GM18499 (cell line): ENCODE measurements around the gene GLIS1.
"Not testable (repeated sequence)": the region's sequence is repeated elsewhere in the genome, so short reads cannot be mapped to it uniquely, and the experiment has no call there.

Experiments used
- ATAC-seq: cut with Tn5 transposase; IDR thresholded peaks from one replicate; pipeline ENCODE4 v1.9.1; 2021; ENCODE audit warnings: moderate number of reproducible peaks; ENCODE audit not compliant: insufficient read depth, unreplicated experiment

GLIS1 gene

DNA sequence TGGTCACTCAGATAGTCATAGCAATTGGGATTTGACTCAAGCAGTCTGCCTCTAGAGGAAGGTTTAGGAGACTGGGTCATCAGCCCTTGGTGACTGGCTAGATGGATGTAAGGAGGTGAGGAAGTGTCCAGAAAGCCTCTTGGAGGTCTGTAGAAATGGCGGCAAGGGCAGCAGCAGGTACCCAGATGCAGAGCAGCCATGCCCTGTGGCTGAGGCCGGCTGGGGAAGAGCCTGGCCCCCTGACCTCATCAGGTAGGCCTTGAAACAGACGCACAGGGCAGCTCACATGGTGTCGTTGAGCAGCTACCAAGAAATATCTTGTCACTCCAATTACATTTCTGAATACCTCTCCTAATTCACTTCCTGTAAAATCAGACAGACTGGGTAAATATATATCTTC is 181.6 kb downstream of the GLIS1 start:
- ATAC-seq: no peak

DNA sequence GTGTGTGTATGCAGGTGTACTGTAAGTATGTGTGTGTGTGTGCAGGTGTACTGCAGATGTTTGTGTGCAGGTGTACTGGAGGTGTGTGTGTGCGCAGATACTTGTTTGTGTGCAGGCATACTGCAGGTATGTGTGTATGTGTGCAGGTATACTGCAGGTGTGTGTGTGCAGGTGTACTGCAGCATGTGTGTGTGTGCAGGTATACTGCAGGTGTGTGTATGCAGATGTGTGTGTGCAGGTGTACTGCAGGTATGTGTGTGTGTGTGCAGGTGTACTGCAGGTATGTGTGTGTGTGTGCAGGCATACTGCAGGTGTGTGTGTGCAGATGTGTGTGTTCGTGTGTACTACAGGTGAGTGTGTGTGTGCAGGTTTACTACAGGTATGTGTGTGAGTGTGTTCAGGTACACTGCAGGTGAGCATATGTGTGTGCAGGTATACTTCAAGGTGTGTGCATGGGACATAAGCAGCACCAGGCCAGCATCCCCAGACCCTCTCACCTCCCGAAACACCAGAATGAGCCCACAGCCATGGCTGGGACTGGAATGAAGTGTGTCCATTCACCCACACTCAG is 182.2 kb downstream of the GLIS1 start:
- ATAC-seq: no peak

DNA sequence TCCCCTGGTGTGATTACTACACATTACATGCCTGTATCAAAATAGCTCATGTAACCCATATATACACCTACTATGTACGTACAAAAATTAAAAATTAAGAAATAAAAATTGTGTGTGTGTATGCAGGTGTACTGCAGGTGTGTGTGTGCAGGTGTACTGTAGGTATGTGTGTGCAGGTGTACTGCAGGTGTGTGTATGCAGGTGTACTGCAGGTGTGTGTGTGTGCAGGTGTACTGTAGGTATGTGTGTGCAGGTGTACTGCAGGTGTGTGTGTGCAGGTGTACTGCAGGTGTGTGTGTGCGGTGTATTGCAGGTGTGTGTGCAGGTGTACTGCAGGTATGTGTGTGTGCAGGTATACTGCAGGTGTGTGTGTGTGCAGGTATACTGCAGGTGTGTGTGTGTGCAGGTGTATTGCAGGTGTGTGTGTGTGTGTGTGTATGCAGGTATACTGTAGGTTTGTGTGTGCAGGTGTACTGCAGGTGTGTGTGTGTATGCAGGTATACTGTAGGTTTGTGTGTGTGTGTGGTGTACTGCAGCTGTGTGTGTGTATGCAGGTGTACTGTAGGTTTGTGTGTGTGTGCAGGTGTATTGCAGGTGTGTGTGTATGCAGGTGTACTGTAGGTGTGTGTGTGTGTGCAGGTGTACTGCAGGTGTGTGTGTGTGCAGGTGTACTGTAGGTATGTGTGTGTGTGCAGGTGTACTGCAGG is 183.2 kb downstream of the GLIS1 start:
- not testable (repeated sequence) for ATAC-seq

DNA sequence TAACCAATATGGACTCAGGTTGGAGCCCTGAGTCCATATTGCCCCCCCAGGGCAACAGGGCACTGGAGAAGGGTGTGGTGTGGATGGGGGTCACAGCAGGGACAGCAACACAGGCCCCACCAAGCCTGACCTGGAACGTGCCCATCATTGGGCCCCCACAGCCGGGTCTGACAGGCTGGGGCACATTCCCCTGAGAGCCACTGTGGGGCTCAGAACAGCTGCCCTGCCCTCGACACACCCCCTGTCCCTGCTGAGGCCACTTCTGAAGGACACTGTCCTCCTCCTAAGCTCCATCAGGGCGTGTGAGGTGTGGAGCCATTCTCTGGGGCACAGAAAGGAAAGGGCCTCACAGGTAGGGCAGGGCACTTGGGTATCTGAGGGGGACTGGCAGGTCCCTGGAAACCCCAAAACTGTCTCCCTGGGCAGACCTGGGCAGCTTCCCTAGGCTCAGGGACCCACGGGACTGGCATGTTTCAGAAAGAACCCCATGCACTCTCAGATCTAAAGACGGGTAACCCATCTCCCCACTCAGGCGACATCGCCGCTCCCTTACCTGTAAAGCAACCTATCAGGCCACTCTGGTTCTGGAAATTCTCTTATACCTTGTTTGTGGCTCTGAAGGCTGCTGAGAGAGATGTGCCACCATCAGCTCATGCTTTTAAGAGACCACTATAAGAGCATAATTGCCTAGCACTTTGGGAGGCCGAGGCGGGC is 184.2 kb downstream of the GLIS1 start:
- ATAC-seq: no peak

DNA sequence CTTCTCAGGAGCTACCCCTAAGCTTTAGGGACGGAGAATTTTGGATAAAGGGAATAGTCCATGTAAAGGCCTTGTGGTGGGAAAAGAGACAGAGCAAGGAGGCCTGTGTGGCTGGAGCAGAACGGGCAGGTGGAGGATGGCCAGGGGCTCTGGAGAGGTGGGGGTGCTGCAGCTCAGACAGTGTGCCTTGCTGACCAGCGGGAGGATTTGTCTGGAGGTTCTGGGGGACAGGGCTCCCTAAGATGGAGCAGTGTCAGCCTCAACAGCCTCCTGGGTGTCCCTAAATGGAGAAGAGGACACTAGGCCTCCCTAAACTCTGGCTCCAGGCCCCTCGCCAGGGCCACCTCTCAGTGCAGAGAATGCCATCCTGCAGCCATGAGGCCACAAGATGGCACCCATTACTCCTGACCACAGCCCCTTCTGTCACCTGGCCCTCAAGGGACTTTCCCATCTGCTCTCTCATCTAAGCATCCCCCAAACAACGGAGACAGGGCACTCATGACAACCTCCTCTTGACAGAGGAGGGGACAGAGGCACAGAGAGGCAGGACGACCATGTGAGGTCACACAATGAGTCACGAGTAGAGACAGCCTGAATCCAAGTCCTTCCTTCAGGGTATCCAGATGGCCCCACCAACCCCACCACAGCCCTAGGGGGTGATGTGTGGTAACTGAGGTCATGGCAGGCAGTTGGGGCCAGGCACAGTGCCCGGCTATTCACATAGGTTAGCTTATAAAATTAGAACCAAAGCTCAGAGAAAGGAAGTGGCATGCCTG is 185.0 kb downstream of the GLIS1 start:
- no peak for ATAC-seq

DNA sequence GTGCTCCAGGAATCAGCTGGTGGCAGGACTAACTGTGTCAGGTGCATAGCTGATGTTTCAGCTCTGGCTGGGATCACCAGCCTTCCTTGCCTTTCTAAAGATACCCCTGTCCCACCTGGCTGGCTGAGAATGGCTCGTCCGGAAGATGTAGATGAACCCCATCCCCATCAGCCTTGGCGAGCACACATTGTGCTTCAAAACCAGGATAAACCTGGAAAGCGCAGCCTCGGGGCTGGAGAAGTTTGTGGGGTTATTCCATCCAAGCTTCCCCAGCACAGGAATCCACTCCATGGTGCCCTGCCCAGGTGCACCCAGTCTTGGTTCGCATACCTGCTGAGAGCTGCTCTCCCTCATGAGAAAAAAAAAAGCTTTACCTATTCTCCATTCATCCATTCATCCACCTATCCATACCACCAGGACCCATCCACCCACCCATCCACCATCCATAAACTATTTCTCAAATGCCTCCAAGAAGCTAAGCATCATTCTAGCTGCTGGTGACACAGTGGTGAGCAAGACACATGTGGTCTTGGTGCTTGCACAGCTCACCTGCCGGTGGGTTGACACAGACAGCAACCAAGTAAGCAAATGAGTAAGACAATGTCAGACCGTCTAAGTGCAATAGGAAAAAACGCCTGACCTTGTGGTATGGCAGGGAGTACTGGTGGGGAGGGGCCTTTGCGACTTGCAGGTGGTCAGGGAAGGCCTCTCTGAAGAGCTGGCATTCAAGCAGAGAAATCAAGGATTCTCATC is 185.8 kb downstream of the GLIS1 start:
- ATAC-seq: no peak

DNA sequence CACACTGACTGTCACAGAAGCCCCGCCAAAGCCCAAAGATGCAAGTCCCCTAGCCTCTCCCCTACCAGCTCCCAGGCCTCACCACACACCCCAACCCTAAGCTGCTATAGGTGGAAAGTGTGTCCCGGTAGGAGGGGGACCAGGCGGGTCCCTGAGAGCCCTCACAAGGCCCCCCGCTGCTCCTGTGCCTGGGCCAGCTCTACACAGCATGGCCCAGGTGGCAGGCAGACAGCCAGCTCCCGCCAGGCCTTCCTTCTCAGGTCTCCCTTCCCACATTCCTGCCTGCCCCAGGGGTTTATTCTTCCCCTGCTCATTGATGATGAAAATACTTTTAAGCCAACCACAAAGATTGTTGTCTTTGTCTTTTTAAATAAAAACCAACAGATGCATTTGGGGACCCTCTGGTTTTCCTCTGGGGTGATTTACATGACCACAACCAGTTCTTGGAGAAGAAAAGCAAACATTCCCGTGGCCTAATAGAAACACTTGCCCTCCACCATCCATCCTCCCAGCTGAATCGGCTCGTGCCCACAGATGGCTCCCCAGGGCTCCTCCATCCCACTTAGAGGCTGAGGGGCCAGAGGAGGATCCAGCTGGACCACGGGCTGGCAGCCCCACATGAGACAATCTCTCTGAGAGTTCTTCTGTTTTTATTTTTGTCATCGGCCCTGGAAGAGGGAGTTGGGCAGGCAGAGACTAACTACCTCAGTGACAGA is 186.7 kb downstream of the GLIS1 start:
- no peak for ATAC-seq

DNA sequence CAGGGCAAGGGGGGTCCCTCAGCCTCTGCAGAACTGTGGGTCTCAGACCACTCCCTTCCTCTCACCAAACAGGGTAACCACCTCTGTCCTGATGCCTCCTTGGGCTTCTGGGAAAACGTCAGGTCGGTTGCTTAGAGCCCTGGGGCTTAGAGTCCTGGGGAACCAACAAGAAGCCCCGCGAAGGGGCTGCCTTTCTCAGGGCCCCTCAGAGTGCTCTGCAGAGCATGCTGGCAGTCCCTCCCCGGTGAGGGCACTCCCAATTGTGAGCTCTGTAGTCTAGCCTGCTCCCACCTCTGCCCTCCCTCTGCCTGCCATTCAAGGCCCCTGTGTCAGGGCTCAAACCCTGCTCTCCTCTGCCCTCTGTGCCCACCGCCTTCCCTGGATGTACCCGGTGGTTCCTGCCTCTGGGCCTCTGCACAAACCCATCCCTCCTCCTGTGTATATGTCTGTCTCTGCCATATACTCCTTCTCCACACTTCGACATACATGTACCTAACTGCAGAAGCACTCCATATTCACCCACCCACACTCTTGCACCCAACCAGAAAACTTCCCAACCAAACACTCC is 187.5 kb downstream of the GLIS1 start:
- ATAC-seq: no peak

DNA sequence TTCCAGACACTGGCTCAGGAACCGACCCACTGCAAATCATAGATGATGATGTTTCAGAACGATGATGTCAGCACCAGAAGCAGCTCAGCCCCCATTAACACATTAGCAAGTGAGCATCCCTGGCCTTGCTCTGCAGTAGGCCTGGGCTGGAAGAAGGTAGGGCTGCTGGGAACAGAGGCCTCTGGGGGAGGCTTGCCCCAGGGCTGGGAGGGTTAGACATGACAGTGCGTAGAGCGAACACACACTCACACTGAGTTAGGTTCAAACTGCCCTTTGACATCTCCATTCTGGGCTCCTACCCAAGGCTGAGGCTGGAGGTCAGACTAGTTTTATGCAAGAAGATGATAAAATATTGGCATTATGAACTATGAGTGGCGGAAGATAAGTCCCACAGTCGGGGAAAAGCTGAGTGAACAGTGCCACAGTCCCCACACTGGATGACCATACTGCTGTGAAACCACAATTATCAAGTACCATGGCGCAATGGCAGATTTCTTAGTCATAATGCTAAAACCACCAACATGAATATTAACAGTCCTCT is 188.7 kb downstream of the GLIS1 start:
- no peak for ATAC-seq

DNA sequence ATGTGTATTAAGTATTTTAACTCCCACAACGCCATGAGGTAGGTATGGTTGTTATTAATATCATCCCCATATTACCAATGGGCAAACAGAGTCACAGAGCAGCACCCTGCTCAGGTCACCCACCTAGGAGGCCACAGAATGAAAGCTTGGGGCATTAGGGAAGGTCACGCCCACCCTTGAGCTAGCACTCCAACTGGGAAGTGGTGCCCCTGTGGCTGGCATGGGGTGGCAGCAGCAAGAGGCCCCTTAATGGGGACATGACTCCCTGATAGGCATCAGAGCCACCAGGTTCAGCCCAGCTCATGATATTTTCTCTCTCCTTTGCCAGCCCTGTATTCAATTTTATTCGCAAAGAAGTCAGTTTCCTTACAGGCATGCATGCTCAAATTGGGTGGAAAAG is 189.2 kb downstream of the GLIS1 start:
- no peak for ATAC-seq

DNA sequence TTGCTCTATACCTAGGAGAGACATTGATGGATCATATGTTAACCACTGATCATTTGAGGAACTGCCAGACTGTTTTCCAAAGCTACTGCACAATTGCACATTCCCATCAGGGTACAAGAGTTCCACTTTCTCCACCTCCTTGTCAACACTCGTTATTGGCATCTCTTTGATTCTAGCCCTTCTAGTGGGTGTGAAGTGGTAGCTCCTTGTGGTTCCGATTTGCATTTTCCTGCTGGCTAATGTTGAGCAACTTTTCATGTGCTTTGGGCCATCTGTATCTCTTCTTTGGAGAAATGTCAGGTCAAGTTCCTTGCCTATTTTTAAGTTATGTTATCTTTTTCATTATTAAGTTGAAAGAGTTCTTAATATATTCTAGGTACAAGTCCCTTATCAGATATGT is 189.7 kb downstream of the GLIS1 start:
- ATAC-seq: no peak

DNA sequence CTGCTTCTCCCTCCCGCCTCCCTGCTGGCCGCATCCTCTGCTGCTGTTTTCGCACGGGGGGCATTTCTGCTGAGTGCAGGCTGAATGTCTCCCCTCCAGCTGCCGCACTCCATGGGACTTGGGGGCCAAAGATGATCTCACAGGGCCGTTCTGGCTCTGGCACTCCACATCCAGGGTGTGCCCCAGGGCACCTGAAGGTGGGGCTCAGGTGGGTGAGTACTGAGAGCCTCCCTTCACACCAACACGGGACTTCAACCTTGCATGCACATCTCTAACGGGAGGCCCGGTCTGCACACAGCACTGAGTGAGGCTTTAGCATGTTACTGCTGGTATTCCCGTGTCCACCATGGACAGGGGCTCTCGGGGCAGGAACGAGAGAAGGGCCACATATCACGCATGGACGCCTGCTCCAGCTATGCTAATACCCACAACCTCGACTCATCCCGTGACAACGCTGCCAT is 190.9 kb downstream of the GLIS1 start:
- ATAC-seq: no peak

DNA sequence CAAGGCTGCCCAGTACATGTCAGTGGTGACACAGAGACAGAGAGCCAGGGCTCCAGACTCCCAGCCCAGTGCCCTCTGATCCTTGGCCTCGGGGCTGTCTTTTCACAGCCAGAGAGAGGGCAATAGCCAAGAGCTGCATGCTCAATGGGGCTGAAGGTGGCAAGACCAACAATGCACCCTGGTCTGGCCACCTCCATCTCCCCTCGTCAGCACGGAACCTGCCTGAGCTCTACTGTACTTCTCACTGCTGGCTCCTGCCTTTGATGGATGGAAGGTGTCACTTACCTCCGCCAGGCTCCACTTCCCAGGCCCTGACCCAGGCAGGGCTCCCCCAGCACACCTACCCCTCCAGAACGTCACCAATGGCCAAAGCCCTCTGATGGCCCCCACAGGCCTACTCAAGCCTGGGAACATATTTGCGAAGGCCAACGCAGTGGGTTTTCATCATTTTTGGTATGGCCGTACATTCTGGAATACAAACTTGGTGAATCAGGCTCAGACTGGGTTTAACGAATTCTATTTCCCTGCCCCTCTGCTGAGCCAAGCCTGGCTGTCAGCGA is 191.7 kb downstream of the GLIS1 start:
- no peak for ATAC-seq

DNA sequence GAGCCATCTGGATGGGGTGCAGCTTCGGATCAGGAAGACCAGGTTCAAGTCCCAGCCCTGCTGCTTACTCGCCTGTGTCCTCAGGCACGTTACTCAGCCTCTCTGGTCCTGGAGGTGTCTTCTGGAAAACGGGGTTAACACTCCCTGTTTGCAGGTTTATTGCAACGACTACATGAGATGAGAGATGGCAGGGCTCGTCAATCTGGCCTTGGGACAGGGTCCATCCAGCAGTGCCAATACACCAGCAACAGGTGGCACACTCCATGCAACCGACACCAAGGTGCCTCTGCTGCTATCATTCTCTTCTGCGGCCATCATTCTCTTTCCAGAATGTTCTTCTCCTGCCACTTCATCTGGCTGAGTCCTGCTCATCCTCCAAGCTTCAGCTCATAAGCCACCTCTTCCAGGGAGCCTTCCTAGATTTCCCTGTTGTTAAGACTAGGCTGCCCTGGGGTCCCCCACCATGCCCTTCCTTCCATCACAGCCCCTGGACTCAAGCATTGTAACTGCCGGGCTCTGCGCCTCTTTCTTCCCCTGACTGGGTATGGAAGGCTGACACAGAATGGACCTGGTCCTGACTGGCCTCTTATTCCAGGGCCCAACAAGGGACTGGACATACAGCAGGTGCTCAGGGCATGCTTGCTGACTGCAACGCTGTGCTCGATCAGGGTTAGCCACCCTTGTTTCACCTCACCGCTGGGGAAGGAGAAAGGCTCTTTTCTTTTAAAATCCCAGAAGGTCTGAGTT is 192.4 kb downstream of the GLIS1 start:
- ATAC-seq: no peak

DNA sequence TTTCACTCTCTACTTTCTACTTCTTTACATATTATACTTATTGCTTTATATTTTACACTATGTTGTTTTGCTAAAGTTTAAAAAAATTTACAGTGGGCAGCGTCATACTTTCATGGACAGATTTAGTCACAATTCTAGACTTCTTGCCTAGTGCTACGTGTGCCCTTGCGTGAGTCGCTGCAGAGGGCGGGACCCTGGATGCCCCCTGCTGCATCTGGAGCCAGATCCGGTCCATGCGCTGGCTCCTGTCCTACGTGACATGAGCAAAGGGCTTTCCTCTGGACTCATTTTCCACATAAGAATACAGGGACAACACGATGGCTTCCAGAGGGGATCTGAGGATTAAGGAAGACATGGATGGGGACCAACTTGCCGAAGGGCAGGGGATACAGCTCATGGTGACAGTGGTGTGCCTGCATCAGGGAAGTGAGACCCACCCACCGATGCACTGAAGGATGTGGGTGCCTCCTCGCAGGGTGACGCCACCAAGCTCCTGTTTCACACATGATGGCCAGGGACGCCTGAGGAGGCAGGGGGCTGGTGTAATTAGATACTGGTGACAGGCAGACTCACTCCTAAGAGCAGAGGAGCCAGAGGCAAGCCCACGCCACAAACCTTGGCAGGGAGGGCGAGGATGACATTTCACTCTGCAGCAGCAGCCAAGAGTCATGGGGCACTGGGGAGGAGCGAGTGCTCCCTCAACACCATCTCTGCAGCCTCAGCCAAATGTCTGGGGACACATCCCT is 193.1 kb downstream of the GLIS1 start:
- ATAC-seq: no peak

DNA sequence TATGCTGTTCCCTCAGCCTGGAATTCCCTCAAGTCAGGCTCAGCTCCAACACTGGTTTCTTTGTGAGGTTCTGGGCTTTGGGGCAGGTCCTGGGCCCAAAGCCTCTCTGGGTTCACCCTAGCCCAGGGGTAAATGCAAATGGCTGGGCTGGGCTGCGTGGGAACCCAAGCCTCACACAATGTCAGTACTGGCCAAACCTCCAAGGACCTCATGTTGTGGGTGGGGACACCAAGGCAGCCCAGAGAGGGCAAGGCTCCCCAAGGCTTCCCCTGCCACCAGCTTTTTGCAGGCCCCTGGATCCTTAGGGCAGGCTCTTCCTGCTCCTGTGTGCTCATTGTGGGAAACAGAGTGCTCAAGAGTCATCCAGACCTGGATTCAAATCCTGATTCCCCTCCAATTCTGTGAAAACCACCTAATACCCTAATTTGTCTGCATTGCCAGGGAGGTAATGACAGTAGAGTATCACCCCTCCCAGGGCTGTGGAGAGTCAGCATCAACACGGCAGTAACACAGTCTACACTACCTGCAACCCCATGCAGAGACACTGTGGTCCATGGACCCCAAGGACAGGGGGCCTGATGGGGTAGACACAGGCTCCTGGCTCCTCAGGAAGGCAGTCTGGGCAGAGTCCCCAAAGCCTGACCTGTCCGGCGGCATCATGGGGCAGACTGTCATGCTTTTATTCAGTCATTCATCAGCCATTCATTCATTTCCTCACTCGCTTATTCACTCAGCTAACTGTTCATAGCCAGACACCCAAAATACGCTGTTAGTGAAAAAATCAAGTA is 194.0 kb downstream of the GLIS1 start:
- ATAC-seq: no peak
